GM12874 (cell line): ENCODE results near the gene SPATA9.

ENCODE experiments used
- TF ChIP-seq, protein P1 (sequence below): IDR thresholded peaks from 2 replicates; pipeline ENCODE4 v1.5.1; 2011; ENCODE audit warnings: low read depth, mild to moderate bottlenecking, control low read depth, low read length, moderate library complexity; ENCODE audit not compliant: insufficient read depth

SPATA9 gene

DNA sequence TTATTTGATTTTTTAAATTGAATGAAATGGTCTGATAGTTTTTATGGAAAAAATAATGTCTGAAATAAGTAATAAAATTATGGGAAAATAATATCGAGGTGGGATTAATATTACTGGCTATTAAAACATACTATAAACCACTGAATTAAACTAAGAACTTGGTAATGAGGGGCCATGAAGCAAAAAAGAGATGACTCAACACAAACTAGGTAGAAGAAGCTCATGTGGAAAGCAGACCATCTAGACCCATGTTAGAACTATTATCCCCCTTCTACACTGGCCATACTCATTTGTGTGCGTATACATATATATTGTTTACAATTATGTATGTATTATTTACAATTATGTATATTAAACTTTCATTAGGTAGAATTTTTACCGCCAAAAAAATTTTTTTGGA lies 71.4 kb downstream of the SPATA9 start:
- TF ChIP-seq, protein P1, sequence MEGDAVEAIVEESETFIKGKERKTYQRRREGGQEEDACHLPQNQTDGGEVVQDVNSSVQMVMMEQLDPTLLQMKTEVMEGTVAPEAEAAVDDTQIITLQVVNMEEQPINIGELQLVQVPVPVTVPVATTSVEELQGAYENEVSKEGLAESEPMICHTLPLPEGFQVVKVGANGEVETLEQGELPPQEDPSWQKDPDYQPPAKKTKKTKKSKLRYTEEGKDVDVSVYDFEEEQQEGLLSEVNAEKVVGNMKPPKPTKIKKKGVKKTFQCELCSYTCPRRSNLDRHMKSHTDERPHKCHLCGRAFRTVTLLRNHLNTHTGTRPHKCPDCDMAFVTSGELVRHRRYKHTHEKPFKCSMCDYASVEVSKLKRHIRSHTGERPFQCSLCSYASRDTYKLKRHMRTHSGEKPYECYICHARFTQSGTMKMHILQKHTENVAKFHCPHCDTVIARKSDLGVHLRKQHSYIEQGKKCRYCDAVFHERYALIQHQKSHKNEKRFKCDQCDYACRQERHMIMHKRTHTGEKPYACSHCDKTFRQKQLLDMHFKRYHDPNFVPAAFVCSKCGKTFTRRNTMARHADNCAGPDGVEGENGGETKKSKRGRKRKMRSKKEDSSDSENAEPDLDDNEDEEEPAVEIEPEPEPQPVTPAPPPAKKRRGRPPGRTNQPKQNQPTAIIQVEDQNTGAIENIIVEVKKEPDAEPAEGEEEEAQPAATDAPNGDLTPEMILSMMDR, result no peak

GRCh38 chr5:95610546-95610945 lies 72.2 kb downstream of the SPATA9 start:
- TF ChIP-seq, protein P1, result no peak

- TF ChIP-seq, protein P1, result no peak
Observed at GRCh38 chr5:95609711-95610110, 73.1 kb downstream of the SPATA9 start.
